Heart left ventricle (tissue), 16 donors: ENCODE data around the gene FABP6. TPM values are rescaled to one million over a fixed set of nuclear protein-coding genes. Genes with fewer than 3 reads are reported as not detected.

Source experiments
- ATAC-seq, 4 donors: fragments of 200-7000 bp; cut with Tn5 transposase; one replicate each; pipeline ENCODE4 v1.9.1; 2020 to 2022; ENCODE audit warnings: moderate library complexity in 4 of 4, mild to moderate bottlenecking in 3 of 4, moderate number of reproducible peaks in 1 of 4
- DNase-seq, 5 donors: peaks; one replicate each; pipeline ENCODE4 v3.0.0-alpha.2; 2020
- H3K27ac ChIP-seq, 12 donors: fragments of 200-600 bp; sonication (generic) in 4 of 12; one replicate each; pipeline versions ENCODE4 v1.5.0 to v1.8.0; 2016 to 2022; ENCODE audit warnings: mild to moderate bottlenecking in 2 of 12
- H3K27me3 ChIP-seq, 9 donors: fragments of 200-600 bp; sonication (generic) in 2 of 9; one replicate each; pipeline versions ENCODE4 v1.5.1 to v1.8.0; 2016 to 2022; ENCODE audit warnings: mild to moderate bottlenecking in 3 of 9
- H3K36me3 ChIP-seq, 9 donors: fragments of 200-600 bp; sonication (generic) in 2 of 9; one replicate each; pipeline versions ENCODE4 v1.5.0 to v1.8.0; 2018 to 2022; ENCODE audit warnings: mild to moderate bottlenecking in 2 of 9
- H3K4me1 ChIP-seq, 12 donors: fragments of 200-600 bp; sonication (generic) in 4 of 12; one replicate each; pipeline versions ENCODE4 v1.5.0 to v1.8.0; 2016 to 2022; ENCODE audit warnings: mild to moderate bottlenecking in 3 of 12
- H3K4me3 ChIP-seq, 12 donors: fragments of 200-600 bp; sonication (generic) in 4 of 12; one replicate each; pipeline versions ENCODE4 v1.5.0 to v1.8.0; 2017 to 2022; ENCODE audit warnings: mild to moderate bottlenecking in 9 of 12, moderate library complexity in 4 of 12
- H3K9me3 ChIP-seq, 12 donors: fragments of 200-600 bp; sonication (generic) in 4 of 12; one replicate each; pipeline versions ENCODE4 v1.5.0 to v1.8.0; 2016 to 2022; ENCODE audit warnings: mild to moderate bottlenecking in 1 of 12
- CTCF ChIP-seq, 12 donors: fragments of 200-600 bp; sonication (generic) in 4 of 12; IDR thresholded peaks; one replicate each; pipeline versions ENCODE4 v1.5.0 to v1.8.0; 2018 to 2022; ENCODE audit warnings: antibody characterized with exemption in 12 of 12, mild to moderate bottlenecking in 5 of 12
- POLR2A ChIP-seq, 2 donors: fragments of 450-650 bp; IDR thresholded peaks; one replicate each; pipeline ENCODE4 v1.6.1; 2017; ENCODE audit warnings: antibody characterized with exemption in 2 of 2, mild to moderate bottlenecking in 2 of 2, moderate library complexity in 2 of 2
- WGBS, 4 donors: extraction: QIAGEN DNeasy Blood & Tissue Kit in 2 of 4; methylation state at CpG; one replicate each; pipeline versions ENCODE4 v1.1.5 to v1.1.7; 2013 to 2018; 5-methylcytosine and 5-hydroxymethylcytosine counted together
- intact Hi-C, 10 donors: fragments of 100-400 bp; cut with DNase I; formaldehyde crosslinking; loops; one replicate each; pipeline versions ENCODE4 v1.11.1 to v1.14.2; 2022
- polyA plus RNA-seq, 2 donors: library from polyadenylated mRNA; stranded (reverse); fragments of 200-250 nt; gene quantifications; one replicate each; pipeline ENCODE4 v1.2.3, GENCODE V29; 2013
- total RNA-seq, 9 donors: library from RNA; depleted of rRNA in 2 of 9; stranded (reverse); fragments of >200 nt in 2 of 9; fragmentation: NEBNext Ultra II Directional in 3 of 9; extraction: Animal tissue kit (Norgen Biotek cat#: 25700) in 3 of 9; gene quantifications; one replicate each; pipeline versions ENCODE4 v1.1.0 to v1.2.4, GENCODE V29; 2016 to 2023
- donor health status: ischemic (EF 13 %, LVEDD 7.1; RV severe dilation, severe dysfunction).
- donor health status: healthy with polysubstance abuse.
- donor health status: DM: no; HTN: yes; CAD: no.
- donor health status: DM: no; HTN: no; CAD: no.
- donor health status: ischemic (EF 25% LVEDD 6.9; RV normal size, moderate dysfunction).
- donor health status: ischemic (EF 25% LVEDD 5.7; RV mildly dilated, moderate dysfunction).
- donor health status: healthy.
- donor health status: DM: yes; HTN: yes; CAD: no.
- donor health status: ischemic (EF 35%, LVEDD 5.7; RV mildly dilated, moderate dysfunction).
- donor health status: nonischemic (EF 11% LVEDD 7.7; RV severe dilation, severe dysfunction).
- donor health status: DM: yes; HTN: yes; CAD: no.
- donor health status: PGD.
- donor health status: ischemic (EF 29% LVEDD 5.4; RV normal size, mild dysfunction).
- donor health status: nonischemic (EF 23%, LVEDD 6.1; RV moderate dilation, normal function).

FABP6 gene
- total and polyA plus RNA-seq, 11 donors: 0.25 to 6.2 (median 2.3) TPM

GRCh38 chr5:160266044-160266443 is 36.7 kb downstream of the FABP6 start:
- Histone ChIP-seq H3K27ac (no peak overlapping the region), H3K4me3 (no peak overlapping the region), H3K27me3 (no peaks in the 10 kb centered on the region), H3K36me3 (no peaks in the 10 kb centered on the region), H3K4me1 (peaks cover 0 to 55% (median 44%) of the 10 kb centered on the region in 12 donors), H3K9me3 (no peaks in the 10 kb centered on the region)
- ATAC-seq: no peak
- intact Hi-C loops: loop anchor here in 3 of 10 donors (5.0 kb wide), 1 partner anchor 46 kb away; the partner anchor contains the start of gene CCNJL (in 3 of the 3)
- 93 to 97% (median 97%) methylated on average over 5 of the region's 5 CpGs for WGBS, 4 donors
- no peak for TF ChIP-seq POLR2A (IDR thresholded peaks at IDR 0.05)
- TF ChIP-seq CTCF (IDR thresholded peaks at IDR 0.05): no peak
- DNase-seq: no peak

DNA sequence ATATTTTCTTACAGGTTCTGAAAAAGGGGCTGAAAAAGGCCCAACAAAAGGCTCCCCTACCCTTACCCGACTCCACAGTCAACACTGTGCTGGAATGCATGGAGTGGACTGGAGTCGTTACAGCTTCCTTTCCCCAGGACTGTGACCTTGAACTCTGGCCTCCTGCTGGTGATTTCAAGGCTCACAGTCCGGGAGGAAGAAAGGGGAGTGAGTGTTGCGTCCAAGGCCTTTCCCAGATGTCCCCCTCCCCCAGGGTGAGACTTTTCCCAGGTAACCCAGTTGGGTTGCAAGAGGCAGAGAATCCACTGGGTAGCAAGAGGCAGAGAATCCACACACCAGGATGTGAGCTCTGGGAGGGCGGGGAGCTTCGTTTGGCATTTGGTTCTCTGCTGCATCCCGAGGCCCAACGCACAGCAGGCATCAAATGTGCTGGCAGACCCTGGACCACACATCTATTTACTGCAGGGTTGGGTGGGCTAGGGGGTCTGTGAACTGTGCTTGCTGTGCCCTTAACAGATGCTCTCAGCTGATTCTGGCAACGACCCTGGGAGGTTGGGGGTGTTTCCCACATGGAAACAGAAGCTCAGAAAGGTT is 37.5 kb downstream of the FABP6 start:
- no peak for DNase-seq
- intact Hi-C loops: loop anchor here in 3 of 10 donors (5.0 kb wide), 1 partner anchor 45 kb away; the partner anchor contains the start of gene CCNJL (in 3 of the 3)
- H3K27me3 ChIP-seq: no peaks in the 10 kb centered on the region

DNA sequence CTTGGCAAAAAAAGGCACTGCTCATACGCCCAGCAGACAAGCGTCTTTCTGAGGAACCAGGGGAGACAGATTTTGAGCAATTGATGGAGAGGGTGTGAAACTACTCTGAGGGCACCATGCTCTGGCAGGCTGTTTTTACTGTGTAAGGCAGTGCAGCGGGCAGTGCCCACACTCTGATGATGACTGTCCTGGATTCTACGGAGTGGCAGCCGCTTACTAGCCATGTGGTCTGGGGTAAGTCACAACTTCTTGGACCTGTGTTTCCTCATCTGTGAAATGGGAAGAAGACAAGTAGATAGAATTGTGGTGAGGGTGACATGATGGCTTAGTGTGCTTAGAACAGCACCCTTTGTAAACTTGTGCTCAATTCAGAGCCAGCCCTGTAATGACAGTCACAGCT is 38.8 kb downstream of the FABP6 start:
- no peaks in the 10 kb centered on the region for H3K9me3 ChIP-seq
- intact Hi-C loops: loop anchor here in 3 of 10 donors (5.0 kb wide), 1 partner anchor 44 kb away; the partner anchor contains the start of gene CCNJL (in 3 of the 3)
- DNase-seq (no peak), ATAC-seq (no peak)
- TF ChIP-seq POLR2A (IDR thresholded peaks at IDR 0.05): no peak
- TF ChIP-seq CTCF (IDR thresholded peaks at IDR 0.05): no peak
- H3K27ac ChIP-seq: peak overlapping the region in 3 of 12 donors; percentile 67 to 89 (median 81)
- no peaks in the 10 kb centered on the region for H3K36me3 ChIP-seq
- H3K4me1 ChIP-seq: peaks cover 0 to 46% (median 31%) of the 10 kb centered on the region in 12 donors
- no peak overlapping the region for H3K4me3 ChIP-seq
- WGBS, 4 donors: 85 to 97% (median 92%) methylated on average over 5 of the region's 5 CpGs
- H3K27me3 ChIP-seq: no peaks in the 10 kb centered on the region

More for the DNA sequence above, 37.5 kb downstream of the FABP6 start:
- no peak for ATAC-seq
- no peaks in the 10 kb centered on the region for H3K36me3 ChIP-seq
- TF ChIP-seq CTCF (IDR thresholded peaks at IDR 0.05): no peak
- no peak for TF ChIP-seq POLR2A (IDR thresholded peaks at IDR 0.05)
- no peaks in the 10 kb centered on the region for H3K9me3 ChIP-seq
- H3K4me3 ChIP-seq: no peak overlapping the region
- no peak overlapping the region for H3K27ac ChIP-seq
- peaks cover 0 to 55% (median 42%) of the 10 kb centered on the region in 12 donors for H3K4me1 ChIP-seq
- WGBS, 4 donors: 78 to 85% (median 83%) methylated on average over 9 of the region's 9 CpGs

DNA sequence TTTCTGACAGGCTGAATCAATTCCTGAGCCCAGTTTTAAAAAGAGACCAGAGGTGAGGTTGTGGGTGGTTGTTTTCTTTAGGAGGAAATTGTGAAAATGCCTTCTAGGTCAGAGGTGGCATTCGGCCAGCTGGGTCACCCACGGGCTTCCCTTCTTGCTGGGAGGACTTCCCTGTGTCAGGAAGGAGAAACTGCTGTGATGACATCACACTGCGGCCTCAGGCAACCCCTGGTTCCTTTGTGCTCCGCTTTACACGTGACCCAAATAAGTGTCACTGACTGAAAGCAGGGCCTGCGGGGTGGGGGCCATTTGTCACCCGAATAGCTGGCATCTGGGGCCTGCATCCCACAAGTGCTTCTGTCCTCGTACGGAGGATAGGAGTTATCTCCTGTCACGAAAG is 39.7 kb downstream of the FABP6 start:
- WGBS, 4 donors: 1 to 9% (median 5%) methylated on average over 9 to 10 of the region's 10 CpGs
- no peaks in the 10 kb centered on the region for H3K36me3 ChIP-seq
- no peaks in the 10 kb centered on the region for H3K27me3 ChIP-seq
- TF ChIP-seq CTCF (IDR thresholded peaks at IDR 0.05): no peak
- TF ChIP-seq POLR2A (IDR thresholded peaks at IDR 0.05): no peak
- ATAC-seq (peak; percentile 94 to 98 (median 95)), DNase-seq (peak; percentile 91 to 96 (median 93))
- intact Hi-C loops: loop anchor here in 3 of 10 donors (1.0 to 5.0 kb wide), 2 partner anchors 18 to 43 kb away; partner anchors contain the start of gene CCNJL (in 3 of the 3)
- H3K4me3 ChIP-seq: peak overlapping the region in 8 of 12 donors; percentile 1 to 21 (median 11)
- no peaks in the 10 kb centered on the region for H3K9me3 ChIP-seq
- peaks cover 0 to 41% (median 30%) of the 10 kb centered on the region in 12 donors for H3K4me1 ChIP-seq
- peak overlapping the region; percentile 25 to 89 (median 68) for H3K27ac ChIP-seq
